ENCODE results near the gene PTPRM.

Gene PTPRM

DNA sequence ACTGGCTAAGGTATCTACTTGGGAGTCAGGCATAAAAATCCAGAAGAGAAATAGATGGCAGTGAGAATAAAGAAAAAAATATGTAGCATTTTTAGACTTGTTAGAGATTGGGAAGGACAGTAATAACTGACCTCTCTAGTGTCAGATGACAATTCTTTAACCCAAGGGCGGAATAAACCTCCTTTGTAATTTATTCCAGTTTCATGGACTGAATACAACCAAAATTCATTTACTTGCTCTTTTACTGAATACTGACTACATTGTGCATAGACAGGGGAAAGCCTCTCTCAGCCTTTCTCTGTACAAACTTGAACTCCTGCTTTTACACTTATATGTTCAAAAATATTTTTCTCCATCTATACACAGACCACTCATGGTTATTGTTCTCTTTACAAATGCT is 566.8 kb downstream of the PTPRM start:
- DNase-seq, result no peak

GRCh38 chr18:8139127-8139527 is 572.0 kb downstream of the PTPRM start:
- DNase-seq, result no peak

DNA sequence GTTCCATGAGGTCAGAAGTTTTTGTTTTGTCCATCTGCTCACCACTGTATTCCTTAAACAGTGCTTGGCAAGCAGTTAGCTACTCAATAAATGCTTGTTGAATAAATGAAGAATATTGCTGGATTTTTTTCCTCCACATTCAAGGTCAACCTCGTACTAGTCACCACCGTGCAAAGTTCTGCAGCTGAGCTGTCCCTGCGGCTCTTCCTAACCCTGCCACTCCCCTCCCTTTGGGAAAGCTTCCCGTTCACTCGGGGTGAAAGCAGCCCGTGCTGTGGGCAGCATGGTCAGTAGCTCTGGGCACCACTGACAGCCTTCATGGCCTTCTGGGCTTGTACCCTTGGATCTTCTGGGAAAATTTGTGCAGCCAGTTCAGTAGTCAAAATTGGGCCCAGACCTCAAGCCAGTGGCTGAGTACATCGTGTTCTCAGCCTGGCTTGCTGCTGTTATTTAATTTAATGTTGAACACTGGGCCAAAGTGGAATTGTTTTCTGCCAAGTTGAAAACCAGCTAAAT is 572.8 kb downstream of the PTPRM start:
- DNase-seq, result no peak

DNA sequence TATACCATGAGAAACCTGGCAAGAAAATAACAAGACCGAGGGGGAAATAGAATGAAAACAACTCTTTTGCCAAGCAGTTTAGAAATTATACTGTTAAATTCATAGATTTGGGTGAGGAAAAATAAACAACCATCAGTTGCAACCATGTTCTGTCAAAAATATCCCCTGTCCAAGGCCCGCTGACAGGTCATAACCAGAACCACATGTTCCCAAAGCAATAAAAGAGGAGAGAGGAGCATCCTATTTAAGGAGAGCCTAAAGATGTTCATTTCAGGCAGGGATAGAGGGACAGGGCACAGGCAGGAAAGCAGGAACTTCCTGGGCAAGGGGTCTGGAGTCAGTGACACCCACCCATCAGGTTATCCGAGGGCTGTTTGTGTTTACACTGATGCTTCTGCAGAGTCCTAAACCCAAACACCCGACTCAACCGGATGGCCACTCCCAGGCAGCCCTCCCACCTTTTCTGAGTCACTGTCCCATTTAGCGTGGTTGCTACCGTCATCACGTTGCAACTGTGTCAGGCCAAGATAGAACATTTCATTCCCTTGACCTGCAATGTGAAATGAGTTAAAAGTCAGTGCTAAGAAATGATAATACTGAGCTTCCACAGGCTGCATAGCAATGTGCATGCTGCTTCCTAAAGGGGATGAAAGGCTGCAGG is 573.9 kb downstream of the PTPRM start:
- no peak for DNase-seq

DNA sequence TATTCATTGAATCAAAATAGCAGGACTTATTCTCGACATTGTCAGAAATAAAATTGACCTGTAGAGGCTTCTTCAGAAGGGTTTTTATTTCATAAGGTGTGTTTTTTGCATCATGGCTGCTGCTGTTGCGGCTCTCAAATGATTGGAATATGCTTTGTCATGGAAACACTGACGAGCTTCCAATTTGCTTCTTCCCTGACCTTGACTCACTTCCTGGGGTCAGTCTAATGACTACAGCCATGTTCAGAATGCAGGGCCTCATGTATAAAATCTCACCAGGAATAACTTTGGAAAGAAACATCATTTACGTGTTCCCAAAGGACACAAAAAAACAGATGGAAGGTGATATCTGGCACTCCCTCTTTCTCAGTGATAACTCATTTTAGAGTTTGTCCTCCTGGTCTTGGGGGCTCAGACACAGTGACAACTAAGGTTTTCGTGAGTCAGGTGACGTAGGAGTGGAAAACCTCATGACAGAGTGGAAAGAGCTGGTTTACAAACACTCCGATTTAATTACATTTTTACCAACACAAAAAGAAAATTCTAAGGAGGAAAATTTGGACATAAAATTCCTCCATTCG is 575.1 kb downstream of the PTPRM start:
- no peak for DNase-seq

DNA sequence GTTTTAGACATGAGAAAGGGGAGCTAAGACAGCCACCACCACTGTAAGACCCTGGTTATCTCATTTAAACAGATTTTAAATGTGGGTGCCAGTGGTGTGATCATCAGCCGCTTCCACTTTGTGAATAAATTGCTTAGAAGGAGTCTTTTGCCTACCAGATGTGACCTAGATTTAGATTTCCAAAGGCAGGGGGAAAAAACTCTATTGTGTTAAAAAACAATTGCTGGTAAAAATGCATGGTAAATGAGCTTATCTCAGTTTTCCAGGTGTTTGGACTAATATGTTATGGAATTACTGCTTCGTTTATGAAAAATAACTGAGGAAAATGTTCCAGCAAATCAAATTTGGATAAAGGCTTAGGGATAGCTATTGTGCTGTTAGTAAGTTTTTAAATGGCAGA is 575.8 kb downstream of the PTPRM start:
- no peak for DNase-seq

- no peak for DNase-seq
These were observed 584.1 kb downstream of the PTPRM start for GRCh38 chr18:8151181-8151580.

GRCh38 chr18:8153887-8154583 is 586.9 kb downstream of the PTPRM start:
- DNase-seq, result no peak

GRCh38 chr18:8162802-8163201 is 595.7 kb downstream of the PTPRM start:
- DNase-seq, result no peak

DNA sequence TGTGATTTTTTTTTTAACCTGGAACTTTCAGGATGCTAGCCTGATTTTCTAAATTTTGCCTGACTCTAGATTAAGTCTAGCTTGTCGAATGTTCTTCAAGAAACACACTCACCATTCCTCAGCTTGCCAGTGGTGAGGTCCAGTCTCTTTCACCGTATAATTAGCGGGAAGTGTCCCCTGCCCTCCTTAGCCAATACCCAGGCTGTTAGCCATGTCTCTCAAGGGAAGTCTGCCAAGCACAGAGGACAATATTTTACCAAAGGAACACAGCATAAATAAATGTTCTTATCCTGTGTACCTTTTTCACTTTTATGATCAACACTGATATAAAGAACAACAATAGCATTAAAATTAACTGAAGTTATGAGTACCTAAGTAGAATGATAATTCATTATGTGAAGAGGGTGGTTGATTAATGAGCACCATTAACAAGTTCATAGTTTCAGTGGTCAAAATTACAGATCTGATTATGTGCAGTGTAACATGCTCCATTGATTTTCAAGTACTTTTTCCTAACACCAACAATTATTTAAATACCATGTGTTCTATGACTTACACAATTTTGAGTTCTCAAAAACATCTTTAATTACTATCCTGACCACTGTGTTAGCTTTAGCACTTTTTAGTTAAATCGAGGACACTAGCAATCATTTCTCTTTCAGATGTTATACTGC is 596.3 kb downstream of the PTPRM start:
- no peak for DNase-seq

- DNase-seq, result no peak
These were observed 598.0 kb downstream of the PTPRM start for GRCh38 chr18:8165095-8165494.

GRCh38 chr18:8167026-8167425 is 599.9 kb downstream of the PTPRM start:
- DNase-seq, result no peak

GRCh38 chr18:8167673-8168072 is 600.6 kb downstream of the PTPRM start:
- no peak for DNase-seq

DNA sequence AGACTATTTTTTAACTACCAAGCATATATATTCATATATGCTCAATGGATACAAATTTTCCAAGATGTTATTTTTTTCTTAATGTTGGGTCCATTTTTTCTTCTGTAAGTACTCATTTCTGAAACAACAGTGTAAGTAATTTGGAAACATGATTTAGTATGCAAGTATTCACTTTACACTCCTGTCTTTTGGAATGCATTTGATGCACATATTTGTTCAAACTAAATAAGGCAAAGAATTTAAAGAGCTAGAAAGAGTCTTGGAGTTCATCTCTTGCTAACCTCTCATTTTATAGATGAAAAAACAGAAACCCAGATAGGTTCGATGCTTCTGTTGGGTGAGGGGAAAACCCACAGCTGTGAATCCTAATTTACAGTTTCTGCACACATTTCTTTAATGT is 602.6 kb downstream of the PTPRM start:
- DNase-seq, result no peak

- DNase-seq, result no peak
These were observed 607.7 kb downstream of the PTPRM start for GRCh38 chr18:8174771-8175170.

GRCh38 chr18:8175501-8176061 is 608.5 kb downstream of the PTPRM start:
- no peak for DNase-seq

DNA sequence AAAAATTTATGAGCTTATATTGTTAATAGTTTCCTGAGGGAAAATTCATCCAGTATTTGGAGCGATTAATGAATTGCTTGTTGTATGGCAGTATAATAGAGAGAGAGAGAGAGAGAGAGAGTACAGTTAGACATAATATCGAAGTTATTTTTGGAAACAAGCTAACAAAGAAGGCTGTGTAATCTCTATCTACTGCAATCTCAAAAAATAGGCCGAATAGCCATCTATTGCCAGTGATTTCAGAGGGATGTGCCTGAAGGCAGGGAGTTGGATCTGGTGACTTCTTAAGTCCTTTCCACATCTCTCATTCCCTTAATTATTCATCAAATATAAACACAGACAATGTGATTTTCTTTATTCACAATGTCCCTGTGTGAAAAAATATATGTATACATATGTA is 609.0 kb downstream of the PTPRM start:
- no peak for DNase-seq

GRCh38 chr18:8176554-8176953 is 609.4 kb downstream of the PTPRM start:
- DNase-seq, result no peak

DNA sequence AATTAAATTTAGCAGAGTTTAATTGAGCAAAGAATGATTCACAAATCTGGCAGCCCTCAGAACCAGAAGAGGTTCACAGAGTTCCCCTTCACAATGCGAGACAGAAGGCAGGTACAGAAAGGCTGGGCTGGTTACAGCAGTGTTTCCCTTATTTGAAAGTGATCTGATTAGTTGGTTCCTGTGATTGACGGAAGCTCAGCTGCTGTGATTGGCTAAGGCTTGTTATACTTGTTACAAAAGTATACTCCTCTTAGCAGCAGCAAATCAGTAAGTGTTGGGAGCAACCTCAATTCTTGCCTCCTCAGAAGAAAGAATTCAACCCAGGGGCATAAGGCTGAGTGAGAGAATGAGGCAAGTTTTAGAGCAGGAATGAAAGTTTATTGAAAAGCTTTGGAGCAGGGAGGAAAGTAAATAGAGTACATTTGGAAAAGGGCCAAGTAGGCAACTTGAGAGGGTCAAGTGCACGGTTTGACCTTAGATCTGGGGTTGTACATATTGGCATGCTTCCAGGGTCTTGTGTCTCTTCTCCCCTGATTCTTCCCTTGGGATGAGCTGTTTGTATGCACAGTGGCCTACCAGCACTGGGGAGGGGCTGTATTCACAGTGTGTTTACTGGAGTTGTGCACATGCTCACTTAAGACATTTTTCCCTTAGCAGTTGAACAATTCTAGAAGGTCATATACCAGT is 610.4 kb downstream of the PTPRM start:
- no peak for DNase-seq

DNA sequence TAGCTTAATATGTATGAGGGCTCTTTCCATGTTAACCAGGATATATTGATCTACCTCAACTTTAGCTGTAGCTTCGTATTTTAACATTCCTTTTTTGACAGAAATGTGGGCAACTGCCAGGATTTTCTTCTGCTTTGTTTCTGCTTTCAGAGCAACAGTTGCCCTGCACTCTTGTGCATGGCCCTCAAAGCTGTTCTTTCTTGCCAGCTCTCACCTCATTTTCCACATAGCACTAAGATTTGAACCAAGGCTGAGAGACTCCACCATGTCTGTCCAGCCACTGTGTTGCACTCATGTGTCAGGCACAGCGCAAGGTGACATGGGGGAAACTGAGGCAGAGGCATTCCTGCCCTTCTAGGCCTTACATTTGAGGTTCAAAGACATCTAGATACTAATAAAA is 619.3 kb downstream of the PTPRM start:
- no peak for DNase-seq

- no peak for DNase-seq
These were observed 621.1 kb downstream of the PTPRM start for GRCh38 chr18:8188184-8188583.

DNA sequence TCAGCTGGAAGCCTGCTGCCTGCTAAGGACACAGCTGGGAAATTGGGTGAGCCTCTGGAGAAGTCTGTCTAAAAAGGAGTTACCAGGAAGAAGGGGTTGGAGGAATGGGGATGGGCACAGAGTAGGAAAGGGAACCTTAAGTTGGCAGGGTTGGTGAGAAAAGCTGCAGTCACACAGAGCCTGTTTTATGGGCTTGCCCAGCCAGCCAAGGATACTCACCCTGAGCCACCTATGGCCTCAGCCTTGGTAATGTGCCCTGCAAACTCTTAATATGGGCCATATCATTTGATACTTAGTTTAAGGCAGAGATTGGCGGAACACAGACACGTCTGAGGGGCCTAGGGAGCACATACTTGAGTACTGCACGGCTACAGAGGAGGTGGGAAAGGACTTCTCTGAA is 623.9 kb downstream of the PTPRM start:
- no peak for DNase-seq

DNA sequence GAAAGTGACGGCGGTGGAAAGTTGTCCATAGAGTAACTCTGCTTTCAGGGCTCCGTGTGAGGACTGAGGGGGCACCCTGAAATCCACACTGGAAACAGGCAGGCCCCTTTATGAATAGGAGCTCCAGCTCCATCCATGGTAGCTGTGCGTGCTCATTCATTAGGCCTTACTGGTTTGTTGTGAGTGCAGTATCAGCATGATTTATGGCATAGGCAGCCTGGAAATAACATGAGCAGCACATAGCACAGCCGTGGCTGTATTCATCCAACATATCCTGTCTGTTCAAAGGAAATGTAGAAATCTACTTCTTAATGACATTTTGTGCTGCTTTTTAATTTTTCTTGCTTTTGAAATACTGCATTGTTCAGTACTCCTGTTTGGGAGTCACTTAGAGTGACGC is 627.3 kb downstream of the PTPRM start:
- DNase-seq, result no peak

Measured in effector CD8-positive, alpha-beta T cell (primary cell).